Measurements from ENCODE around the gene NCAPD2.
"Not testable (repeated sequence)": the region's sequence is repeated elsewhere in the genome, so short reads cannot be mapped to it uniquely, and the experiment has no call there.

NCAPD2 gene

GRCh38 chr12:6548966-6549683 is 55.2 kb downstream of the NCAPD2 start:
- no peak for DNase-seq (ENCODE audit: low read depth)

- no peak for DNase-seq (ENCODE audit: low read depth)
These were observed 55.8 kb downstream of the NCAPD2 start for GRCh38 chr12:6549684-6550151.

- no peak for DNase-seq (ENCODE audit: low read depth)
These were observed 56.6 kb downstream of the NCAPD2 start for GRCh38 chr12:6550294-6551062.

- DNase-seq (ENCODE audit: low read depth) = no peak
These were observed 57.2 kb downstream of the NCAPD2 start for GRCh38 chr12:6551063-6551461.

GRCh38 chr12:6551496-6552139 is 57.7 kb downstream of the NCAPD2 start:
- no peak for DNase-seq (ENCODE audit: low read depth)

GRCh38 chr12:6552140-6552551 is 58.2 kb downstream of the NCAPD2 start:
- DNase-seq (ENCODE audit: low read depth) = no peak

- no peak for DNase-seq (ENCODE audit: low read depth)
These were observed 59.4 kb downstream of the NCAPD2 start for GRCh38 chr12:6553051-6553868.

GRCh38 chr12:6554168-6555017 is 60.5 kb downstream of the NCAPD2 start:
- DNase-seq (ENCODE audit: low read depth) = no peak

GRCh38 chr12:6555018-6555691 is 61.3 kb downstream of the NCAPD2 start:
- no peak for DNase-seq (ENCODE audit: low read depth)

- not testable (repeated sequence) for DNase-seq (ENCODE audit: low read depth)
These were observed 62.6 kb downstream of the NCAPD2 start for GRCh38 chr12:6556496-6556817.

GRCh38 chr12:6556857-6557256 is 63.0 kb downstream of the NCAPD2 start:
- DNase-seq (ENCODE audit: low read depth) = no peak

- DNase-seq (ENCODE audit: low read depth) = not testable (repeated sequence)
These were observed 64.3 kb downstream of the NCAPD2 start for GRCh38 chr12:6558014-6558760.

- DNase-seq (ENCODE audit: low read depth) = no peak
These were observed 65.6 kb downstream of the NCAPD2 start for GRCh38 chr12:6559500-6559899.

- no peak for DNase-seq (ENCODE audit: low read depth)
These were observed 66.8 kb downstream of the NCAPD2 start for GRCh38 chr12:6560501-6561205.

GRCh38 chr12:6562881-6563280 is 69.0 kb downstream of the NCAPD2 start:
- no peak for DNase-seq (ENCODE audit: low read depth)

GRCh38 chr12:6563448-6564050 is 69.6 kb downstream of the NCAPD2 start:
- DNase-seq (ENCODE audit: low read depth) = no peak

- no peak for DNase-seq (ENCODE audit: low read depth)
These were observed 73.3 kb downstream of the NCAPD2 start for GRCh38 chr12:6567112-6567670.

GRCh38 chr12:6569312-6569711 is 75.4 kb downstream of the NCAPD2 start:
- no peak for DNase-seq (ENCODE audit: low read depth)
